ENCODE data around the gene TACC2.

DNA sequence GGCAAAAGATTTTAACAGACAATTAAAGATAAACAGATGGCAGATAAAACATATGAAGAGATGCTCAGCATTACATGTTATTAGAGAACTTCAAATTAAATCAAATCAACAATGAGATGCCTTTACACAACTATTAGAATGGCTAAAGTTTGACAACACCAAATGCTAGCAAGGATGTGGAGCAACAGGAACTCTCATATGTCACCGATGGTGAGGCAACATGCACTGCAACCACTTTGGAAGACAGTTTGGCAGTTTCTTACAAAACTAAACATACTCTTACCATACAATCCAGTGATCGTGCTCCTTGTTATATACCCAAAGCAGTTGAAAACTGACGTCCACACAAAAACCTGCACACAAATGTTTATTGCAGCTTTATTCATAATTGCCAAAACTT lies 47.4 kb upstream of the TACC2 start:
- no peak for TF ChIP-seq EZH2 (IDR thresholded peaks at IDR 0.05; ENCODE audit: low read depth)
- TF ChIP-seq, protein P1, sequence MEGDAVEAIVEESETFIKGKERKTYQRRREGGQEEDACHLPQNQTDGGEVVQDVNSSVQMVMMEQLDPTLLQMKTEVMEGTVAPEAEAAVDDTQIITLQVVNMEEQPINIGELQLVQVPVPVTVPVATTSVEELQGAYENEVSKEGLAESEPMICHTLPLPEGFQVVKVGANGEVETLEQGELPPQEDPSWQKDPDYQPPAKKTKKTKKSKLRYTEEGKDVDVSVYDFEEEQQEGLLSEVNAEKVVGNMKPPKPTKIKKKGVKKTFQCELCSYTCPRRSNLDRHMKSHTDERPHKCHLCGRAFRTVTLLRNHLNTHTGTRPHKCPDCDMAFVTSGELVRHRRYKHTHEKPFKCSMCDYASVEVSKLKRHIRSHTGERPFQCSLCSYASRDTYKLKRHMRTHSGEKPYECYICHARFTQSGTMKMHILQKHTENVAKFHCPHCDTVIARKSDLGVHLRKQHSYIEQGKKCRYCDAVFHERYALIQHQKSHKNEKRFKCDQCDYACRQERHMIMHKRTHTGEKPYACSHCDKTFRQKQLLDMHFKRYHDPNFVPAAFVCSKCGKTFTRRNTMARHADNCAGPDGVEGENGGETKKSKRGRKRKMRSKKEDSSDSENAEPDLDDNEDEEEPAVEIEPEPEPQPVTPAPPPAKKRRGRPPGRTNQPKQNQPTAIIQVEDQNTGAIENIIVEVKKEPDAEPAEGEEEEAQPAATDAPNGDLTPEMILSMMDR (conservative IDR thresholded peaks at IDR 0.05), result no peak
